Measurements from ENCODE around the gene SREBF2. TPM values are rescaled to one million over a fixed set of nuclear protein-coding genes. Genes with fewer than 3 reads are reported as not detected.

SREBF2 gene
- total RNA-seq, 2 experiments from 2014 or later = 167 to 312 TPM

- POLR2A ChIA-PET = no interaction called here
- H3K27ac ChIP-seq (ENCODE audit: low read depth, low read length, poor library complexity, severe bottlenecking) = no peak overlapping the region
- TF ChIP-seq CTCF (conservative IDR thresholded peaks at IDR 0.05; ENCODE audit: low read length) = no peak
- TF ChIP-seq EZH2phosphoT487 (IDR thresholded peaks at IDR 0.05; ENCODE audit: borderline replicate concordance, low read depth, low read length) = no peak
- H3K4me1 ChIP-seq (ENCODE audit: insufficient read depth, low read length, poor library complexity, severe bottlenecking) = no peaks in the 10 kb centered on the region
- no peak overlapping the region for H3K4me3 ChIP-seq (ENCODE audit: low read depth, low read length, poor library complexity, severe bottlenecking)
- H4K20me1 ChIP-seq (ENCODE audit: insufficient read depth, low read length) = no peaks in the 10 kb centered on the region
- H3K36me3 ChIP-seq (ENCODE audit: insufficient read depth, low read length) = peaks cover 99% of the 10 kb centered on the region
- H3K9me2 ChIP-seq (ENCODE audit: insufficient read depth, low read length) = no peaks in the 10 kb centered on the region
- H3K9me3 ChIP-seq (ENCODE audit: low read length) = no peaks in the 10 kb centered on the region
- no peak overlapping the region for H3K4me2 ChIP-seq (ENCODE audit: low read length)
- H3K79me2 ChIP-seq (ENCODE audit: insufficient read depth, low read depth, low read length) = no peaks in the 10 kb centered on the region
- DNase-seq (ENCODE audit: low spot score) = no peak
- CTCF ChIA-PET (ENCODE audit: unreplicated experiment) = no interaction called here
- BruUV-seq (replicated peaks) = no TSS peak
- intact Hi-C loops (cut with micrococcal nuclease; ENCODE audit: unreplicated experiment) = no loop called here
- no peak overlapping the region for H2AFZ ChIP-seq (ENCODE audit: low read length)
Observed at GRCh38 chr22:41875531-41876270, 42.8 kb downstream of the SREBF2 start.

GRCh38 chr22:41876275-41876674, 43.4 kb downstream of the SREBF2 start:
- H3K4me3 ChIP-seq (ENCODE audit: low read depth, low read length, poor library complexity, severe bottlenecking) = no peak overlapping the region
- no TSS peak for BruUV-seq (replicated peaks)
- H3K9me2 ChIP-seq (ENCODE audit: insufficient read depth, low read length) = no peaks in the 10 kb centered on the region
- no peak for DNase-seq (ENCODE audit: low spot score)
- intact Hi-C loops (cut with micrococcal nuclease; ENCODE audit: unreplicated experiment) = no loop called here
- no peak overlapping the region for H3K27ac ChIP-seq (ENCODE audit: low read depth, low read length, poor library complexity, severe bottlenecking)
- H3K79me2 ChIP-seq (ENCODE audit: insufficient read depth, low read depth, low read length) = no peaks in the 10 kb centered on the region
- no peak overlapping the region for H2AFZ ChIP-seq (ENCODE audit: low read length)
- no peaks in the 10 kb centered on the region for H3K9me3 ChIP-seq (ENCODE audit: low read length)
- H3K4me2 ChIP-seq (ENCODE audit: low read length) = no peak overlapping the region
- H3K36me3 ChIP-seq (ENCODE audit: insufficient read depth, low read length) = peaks cover 99% of the 10 kb centered on the region
- no peaks in the 10 kb centered on the region for H4K20me1 ChIP-seq (ENCODE audit: insufficient read depth, low read length)
- TF ChIP-seq CTCF (conservative IDR thresholded peaks at IDR 0.05; ENCODE audit: low read length) (no peak), EZH2phosphoT487 (IDR thresholded peaks at IDR 0.05; ENCODE audit: borderline replicate concordance, low read depth, low read length) (no peak)
- ChIA-PET CTCF (ENCODE audit: unreplicated experiment) (no interaction called here), POLR2A (interaction anchor here (0.6 kb wide), 1 partner anchor 225 kb away, joined by 6 read pairs; no protein-coding TSS in a partner anchor)
- no peaks in the 10 kb centered on the region for H3K4me1 ChIP-seq (ENCODE audit: insufficient read depth, low read length, poor library complexity, severe bottlenecking)

GRCh38 chr22:41876675-41877074, 43.8 kb downstream of the SREBF2 start:
- no peak overlapping the region for H3K4me2 ChIP-seq (ENCODE audit: low read length)
- DNase-seq (ENCODE audit: low spot score) = no peak
- H3K9me3 ChIP-seq (ENCODE audit: low read length) = no peaks in the 10 kb centered on the region
- no peak overlapping the region for H2AFZ ChIP-seq (ENCODE audit: low read length)
- H3K4me1 ChIP-seq (ENCODE audit: insufficient read depth, low read length, poor library complexity, severe bottlenecking) = no peaks in the 10 kb centered on the region
- peaks cover 99% of the 10 kb centered on the region for H3K36me3 ChIP-seq (ENCODE audit: insufficient read depth, low read length)
- BruUV-seq (replicated peaks) = no TSS peak
- no peaks in the 10 kb centered on the region for H3K9me2 ChIP-seq (ENCODE audit: insufficient read depth, low read length)
- intact Hi-C loops (cut with micrococcal nuclease; ENCODE audit: unreplicated experiment) = no loop called here
- no peaks in the 10 kb centered on the region for H4K20me1 ChIP-seq (ENCODE audit: insufficient read depth, low read length)
- CTCF ChIA-PET (ENCODE audit: unreplicated experiment) = no interaction called here
- no peak overlapping the region for H3K4me3 ChIP-seq (ENCODE audit: low read depth, low read length, poor library complexity, severe bottlenecking)
- no peaks in the 10 kb centered on the region for H3K79me2 ChIP-seq (ENCODE audit: insufficient read depth, low read depth, low read length)
- H3K27ac ChIP-seq (ENCODE audit: low read depth, low read length, poor library complexity, severe bottlenecking) = no peak overlapping the region
- POLR2A ChIA-PET = interaction anchor here (0.6 kb wide), 1 partner anchor 225 kb away, joined by 6 read pairs; no protein-coding TSS in a partner anchor
- TF ChIP-seq EZH2phosphoT487 (IDR thresholded peaks at IDR 0.05; ENCODE audit: borderline replicate concordance, low read depth, low read length) (no peak), CTCF (conservative IDR thresholded peaks at IDR 0.05; ENCODE audit: low read length) (no peak)
